CD14-positive monocyte (primary cell): ENCODE results near the gene EPC1. TPM values are rescaled to one million over a fixed set of nuclear protein-coding genes. Genes with fewer than 3 reads are reported as not detected.

Source experiments
- DNase-seq, 3 donors: peaks; one replicate each; pipeline ENCODE4 v3.0.0-alpha.2; 2011 to 2022
- H2AFZ ChIP-seq: 2 replicates; pipeline ENCODE4 v1.6.0; 2012; ENCODE audit warnings: mild to moderate bottlenecking, low read depth, low read length, inconsistent platforms; ENCODE audit not compliant: insufficient read depth, poor library complexity, severe bottlenecking
- H3K27ac ChIP-seq, 2 donors: 1 replicate in 1 of 2; 2 replicates in 1 of 2; pipeline ENCODE4 v1.5.1; 2012 to 2013; ENCODE audit warnings: low read length in 2 of 2, control low read depth in 1 of 2, inconsistent platforms in 1 of 2, low read depth in 1 of 2, mild to moderate bottlenecking in 1 of 2
- H3K27me3 ChIP-seq, 2 donors: one replicate each; pipeline versions ENCODE4 v1.6.0 to v1.6.1; 2011 to 2013; ENCODE audit warnings: low read length in 2 of 2; ENCODE audit not compliant: control insufficient read depth in 2 of 2, insufficient read depth in 2 of 2
- H3K36me3 ChIP-seq, 2 donors: replicated peaks in 1 of 2; 1 replicate in 1 of 2; 2 replicates in 1 of 2; pipeline versions ENCODE4 v1.5.1 to v1.6.1; 2012 to 2013; ENCODE audit warnings: low read length in 2 of 2, control low read depth in 1 of 2, inconsistent platforms in 1 of 2, mild to moderate bottlenecking in 1 of 2; ENCODE audit not compliant: insufficient read depth in 2 of 2, control insufficient read depth in 1 of 2
- H3K4me1 ChIP-seq, 2 donors: 1 replicate in 1 of 2; 2 replicates in 1 of 2; pipeline versions ENCODE4 v1.5.1 to v1.6.1; 2012 to 2013; ENCODE audit warnings: low read length in 2 of 2, control low read depth in 1 of 2, inconsistent platforms in 1 of 2, mild to moderate bottlenecking in 1 of 2, moderate library complexity in 1 of 2; ENCODE audit not compliant: insufficient read depth in 2 of 2, control insufficient read depth in 1 of 2
- H3K4me2 ChIP-seq: replicated peaks from 2 replicates; pipeline ENCODE3; 2012; ENCODE audit warnings: low read length, moderate library complexity, mild to moderate bottlenecking; ENCODE audit not compliant: poor library complexity, severe bottlenecking; ENCODE audit errors: extremely low read depth
- H3K4me3 ChIP-seq, 3 experiments: fragments of 200-600 bp in 1 of 3; sonication (generic) in 1 of 3; replicated peaks in 1 of 3; 1 replicate in 2 of 3; 2 replicates in 1 of 3; pipeline ENCODE4 v1.5.1; 2011 to 2013; ENCODE audit warnings: low read length in 3 of 3, mild to moderate bottlenecking in 3 of 3, control low read depth in 2 of 3, low read depth in 2 of 3, inconsistent platforms in 1 of 3, moderate library complexity in 1 of 3
- H3K79me2 ChIP-seq: 2 replicates; pipeline ENCODE4 v1.6.0; 2012; ENCODE audit warnings: mild to moderate bottlenecking, control low read depth, inconsistent platforms, low read length, moderate library complexity; ENCODE audit not compliant: insufficient read depth
- H3K9ac ChIP-seq: 2 replicates; pipeline ENCODE4 v1.6.0; 2017; ENCODE audit warnings: low read length, mild to moderate bottlenecking; ENCODE audit not compliant: insufficient read depth, poor library complexity, severe bottlenecking
- H3K9me3 ChIP-seq, 2 donors: replicated peaks in 1 of 2; 1 replicate in 1 of 2; 2 replicates in 1 of 2; pipeline versions ENCODE4 v1.5.1 to v1.6.1; 2012 to 2013; ENCODE audit warnings: low read length in 2 of 2, control low read depth in 1 of 2; ENCODE audit not compliant: control insufficient read depth in 1 of 2, insufficient read depth in 1 of 2
- H4K20me1 ChIP-seq: 2 replicates; pipeline ENCODE4 v1.6.0; 2012; ENCODE audit warnings: mild to moderate bottlenecking, low read length, control low read depth, moderate library complexity; ENCODE audit not compliant: insufficient read depth
- H3K27ac Mint-ChIP-seq, 7 donors: one replicate each; pipeline ENCODE4 v1.8.0; 2020; ENCODE audit warnings: mild to moderate bottlenecking in 7 of 7, mixed read lengths in 7 of 7, moderate library complexity in 6 of 7, inconsistent platforms in 2 of 7
- H3K27me3 Mint-ChIP-seq, 3 donors: one replicate each; pipeline ENCODE4 v1.8.0; 2021 to 2022; ENCODE audit warnings: low read depth in 3 of 3, mild to moderate bottlenecking in 3 of 3, mixed read lengths in 3 of 3, moderate library complexity in 3 of 3, inconsistent platforms in 1 of 3
- H3K36me3 Mint-ChIP-seq, 2 donors: one replicate each; pipeline ENCODE4 v1.8.0; 2020; ENCODE audit warnings: mixed read lengths in 2 of 2, inconsistent platforms in 1 of 2, mild to moderate bottlenecking in 1 of 2
- H3K4me1 Mint-ChIP-seq: one replicate; pipeline ENCODE4 v1.8.0; 2020; ENCODE audit warnings: mild to moderate bottlenecking, mixed read lengths
- H3K4me3 Mint-ChIP-seq, 2 donors: one replicate each; pipeline ENCODE4 v1.8.0; 2020; ENCODE audit warnings: mild to moderate bottlenecking in 2 of 2, mixed read lengths in 2 of 2, moderate library complexity in 1 of 2
- H3K9me3 Mint-ChIP-seq, 7 donors: one replicate each; pipeline ENCODE4 v1.8.0; 2020 to 2022; ENCODE audit warnings: mixed read lengths in 7 of 7, mild to moderate bottlenecking in 6 of 7, moderate library complexity in 6 of 7, inconsistent platforms in 2 of 7
- WGBS: methylation state at CpG from one replicate; pipeline ENCODE4 v1.1.5; 2013; ENCODE audit warnings: missing lambda C conversion rate; ENCODE audit not compliant: insufficient coverage; 5-methylcytosine and 5-hydroxymethylcytosine counted together
- intact Hi-C, 2 donors: fragments of 100-400 bp; cut with micrococcal nuclease; formaldehyde crosslinking; loops; one replicate each; pipeline versions ENCODE4 v1.15.0 to v1.15.1; 2023
- polyA plus RNA-seq, 3 donors: library from polyadenylated mRNA; depleted of rRNA in 1 of 3; unstranded in 2 of 3; stranded (reverse) in 1 of 3; fragments of 300-500 nt in 2 of 3; fragments of >200 nt in 1 of 3; fragmentation: Illumina TruSeq in 2 of 3; gene quantifications; 1 replicate in 2 of 3; 2 replicates in 1 of 3; pipeline ENCODE4 v1.2.3, GENCODE V29; 2012 to 2021
- TF ChIP-seq, protein P1 (sequence below): fragments of 200-600 bp; IDR thresholded peaks from one replicate; pipeline ENCODE4 v1.8.0; 2022; ENCODE audit warnings: antibody characterized with exemption, mild to moderate bottlenecking

The EPC1 gene
- polyA plus RNA-seq, 3 donors = 28.3 to 60.8 (median 31.0) TPM

- H3K9me3 Mint-ChIP-seq = no peaks in the 10 kb centered on the region
- Histone ChIP-seq H3K36me3 (no peaks in the 10 kb centered on the region), H3K9me3 (no peaks in the 10 kb centered on the region), H3K9ac (peak overlapping the region; percentile 87), H2AFZ (peak overlapping the region; percentile 49), H3K4me2 (peak overlapping the region; percentile 81), H3K4me3 (peak overlapping the region; percentile 74 to 97 (median 87)), H3K27me3 (no peaks in the 10 kb centered on the region), H3K79me2 (peaks cover 59% of the 10 kb centered on the region), H3K4me1 (peaks cover 8 to 18% of the 10 kb centered on the region in 2 donors), H4K20me1 (peaks cover 11% of the 10 kb centered on the region), H3K27ac (peak overlapping the region; percentile 42 to 93)
- H3K4me1 Mint-ChIP-seq = peaks cover 13% of the 10 kb centered on the region
- DNase-seq = peak in 2 of 3 donors; percentile 8 to 24
- no peak overlapping the region for H3K27ac Mint-ChIP-seq
- H3K27me3 Mint-ChIP-seq = peaks cover 0 to 1% (median 0%) of the 10 kb centered on the region in 3 donors
- no peaks in the 10 kb centered on the region for H3K36me3 Mint-ChIP-seq
- intact Hi-C loops = loop anchor here in 1 of 2 donors (10.0 kb wide), 1 partner anchor 323 kb away; the partner anchor contains the start of gene KIF5B
- TF ChIP-seq, protein P1, sequence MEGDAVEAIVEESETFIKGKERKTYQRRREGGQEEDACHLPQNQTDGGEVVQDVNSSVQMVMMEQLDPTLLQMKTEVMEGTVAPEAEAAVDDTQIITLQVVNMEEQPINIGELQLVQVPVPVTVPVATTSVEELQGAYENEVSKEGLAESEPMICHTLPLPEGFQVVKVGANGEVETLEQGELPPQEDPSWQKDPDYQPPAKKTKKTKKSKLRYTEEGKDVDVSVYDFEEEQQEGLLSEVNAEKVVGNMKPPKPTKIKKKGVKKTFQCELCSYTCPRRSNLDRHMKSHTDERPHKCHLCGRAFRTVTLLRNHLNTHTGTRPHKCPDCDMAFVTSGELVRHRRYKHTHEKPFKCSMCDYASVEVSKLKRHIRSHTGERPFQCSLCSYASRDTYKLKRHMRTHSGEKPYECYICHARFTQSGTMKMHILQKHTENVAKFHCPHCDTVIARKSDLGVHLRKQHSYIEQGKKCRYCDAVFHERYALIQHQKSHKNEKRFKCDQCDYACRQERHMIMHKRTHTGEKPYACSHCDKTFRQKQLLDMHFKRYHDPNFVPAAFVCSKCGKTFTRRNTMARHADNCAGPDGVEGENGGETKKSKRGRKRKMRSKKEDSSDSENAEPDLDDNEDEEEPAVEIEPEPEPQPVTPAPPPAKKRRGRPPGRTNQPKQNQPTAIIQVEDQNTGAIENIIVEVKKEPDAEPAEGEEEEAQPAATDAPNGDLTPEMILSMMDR = peak; percentile 25
- WGBS = no CpG with 5 or more reads among the region's 6 CpGs
- no peak overlapping the region for H3K4me3 Mint-ChIP-seq
These were observed 30.7 kb upstream of the EPC1 start for GRCh38 chr10:32377458-32378259.

DNA sequence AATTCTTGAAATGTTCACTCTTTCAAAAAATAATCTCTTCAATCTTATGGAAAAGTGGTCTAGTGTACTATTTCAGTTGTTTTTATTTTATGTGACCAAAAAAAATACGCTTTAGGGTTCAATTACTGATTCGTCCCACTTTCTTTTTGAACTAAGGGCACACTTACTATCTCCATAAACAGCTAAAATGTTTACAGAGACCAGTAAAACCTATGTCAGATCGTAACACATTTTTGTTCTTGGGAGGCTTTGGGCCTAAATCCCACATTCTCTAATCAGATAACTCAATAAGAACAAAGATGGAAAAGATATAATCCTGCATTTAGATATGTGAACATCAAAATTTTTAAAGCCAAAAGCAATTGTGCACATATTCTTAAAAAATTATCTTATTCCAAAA, 29.8 kb upstream of the EPC1 start:
- peak overlapping the region in 1 of 2 donors; percentile 78 for H3K4me3 Mint-ChIP-seq
- Histone ChIP-seq H3K4me3 (peak overlapping the region; percentile 74 to 97 (median 87)), H4K20me1 (peaks cover 20% of the 10 kb centered on the region), H3K27ac (peak overlapping the region in 1 of 2 donors; percentile 93), H3K9me3 (no peaks in the 10 kb centered on the region), H3K9ac (peak overlapping the region; percentile 87), H3K79me2 (peaks cover 68% of the 10 kb centered on the region), H3K36me3 (no peaks in the 10 kb centered on the region), H3K4me1 (peaks cover 8 to 18% of the 10 kb centered on the region in 2 donors), H3K27me3 (no peaks in the 10 kb centered on the region), H2AFZ (peak overlapping the region; percentile 23), H3K4me2 (peak overlapping the region; percentile 81)
- intact Hi-C loops = loop anchor here in 1 of 2 donors (10.0 kb wide), 1 partner anchor 322 kb away; the partner anchor contains the start of gene KIF5B
- TF ChIP-seq, protein P1 = no peak
- no peaks in the 10 kb centered on the region for H3K27me3 Mint-ChIP-seq
- peak overlapping the region in 3 of 7 donors; percentile 50 to 85 (median 59) for H3K27ac Mint-ChIP-seq
- peaks cover 15% of the 10 kb centered on the region for H3K4me1 Mint-ChIP-seq
- no peaks in the 10 kb centered on the region for H3K9me3 Mint-ChIP-seq
- WGBS = 18% methylated on average over 2 of the region's 3 CpGs
- H3K36me3 Mint-ChIP-seq = peaks cover 4 to 5% of the 10 kb centered on the region in 2 donors
- DNase-seq = no peak
